Ascending aorta (tissue), 2 donors: ENCODE data around the gene CNRIP1. TPM values are rescaled to one million over a fixed set of nuclear protein-coding genes. Genes with fewer than 3 reads are reported as not detected.

Experiments used
- DNase-seq, 2 donors: peaks; one replicate each; pipeline ENCODE4 v3.0.0-alpha.2; 2019; ENCODE audit warnings: low spot score in 2 of 2
- H3K27ac ChIP-seq, 2 donors: fragments of 200-600 bp; sonication (generic); one replicate each; pipeline ENCODE4 v1.5.1; 2016 to 2017; ENCODE audit warnings: mild to moderate bottlenecking in 1 of 2
- H3K27me3 ChIP-seq: fragments of 200-600 bp; sonication (generic); one replicate; pipeline ENCODE4 v1.5.1; 2017
- H3K36me3 ChIP-seq, 2 donors: fragments of 200-600 bp; sonication (generic); one replicate each; pipeline ENCODE4 v1.5.1; 2016
- H3K4me1 ChIP-seq, 2 donors: fragments of 200-600 bp; sonication (generic); one replicate each; pipeline ENCODE4 v1.5.1; 2016 to 2017; ENCODE audit warnings: mild to moderate bottlenecking in 1 of 2
- H3K4me3 ChIP-seq, 2 donors: fragments of 200-600 bp; sonication (generic); one replicate each; pipeline ENCODE4 v1.5.1; 2016 to 2017; ENCODE audit warnings: mild to moderate bottlenecking in 1 of 2
- H3K9me3 ChIP-seq, 2 donors: fragments of 200-600 bp; sonication (generic); one replicate each; pipeline ENCODE4 v1.5.1; 2016
- CTCF ChIP-seq, 3 experiments: fragments of 200-600 bp in 2 of 3; fragments of 450-650 bp in 1 of 3; sonication (generic) in 2 of 3; IDR thresholded peaks; one replicate each; pipeline ENCODE4 v1.5.1; 2016 to 2019; ENCODE audit warnings: antibody characterized with exemption in 3 of 3, mild to moderate bottlenecking in 1 of 3, moderate library complexity in 1 of 3
- intact Hi-C: fragments of 100-400 bp; cut with DNase I; formaldehyde crosslinking; loops from one replicate; pipeline ENCODE4 v1.15.1; 2023
- total RNA-seq: library from RNA; depleted of rRNA; stranded (reverse); fragments of >200 nt; gene quantifications from one replicate; pipeline ENCODE4 v1.1.0, GENCODE V29; 2016

Gene CNRIP1
- total RNA-seq, 1 donor from 2014 or later, result 37.7 TPM

- no peak for DNase-seq
- no peak for TF ChIP-seq CTCF (IDR thresholded peaks at IDR 0.05)
- Histone ChIP-seq H3K4me3 (no peak overlapping the region), H3K9me3 (no peaks in the 10 kb centered on the region), H3K27ac (no peak overlapping the region), H3K4me1 (no peaks in the 10 kb centered on the region), H3K27me3 (no peaks in the 10 kb centered on the region), H3K36me3 (no peaks in the 10 kb centered on the region)
- intact Hi-C loops, result no loop called here
Observed at GRCh38 chr2:68328901-68329300, 9.2 kb upstream of the CNRIP1 start.

- H3K9me3 ChIP-seq, result no peaks in the 10 kb centered on the region
- peaks cover 0 to 4% of the 10 kb centered on the region in 2 donors for H3K4me1 ChIP-seq
- H3K27ac ChIP-seq, result no peak overlapping the region
- no peak for TF ChIP-seq CTCF (IDR thresholded peaks at IDR 0.05)
- H3K36me3 ChIP-seq, result no peaks in the 10 kb centered on the region
- no peak for DNase-seq
- no peak overlapping the region for H3K4me3 ChIP-seq
- H3K27me3 ChIP-seq, result no peaks in the 10 kb centered on the region
- intact Hi-C loops, result no loop called here
Observed at GRCh38 chr2:68325056-68325455, 5.3 kb upstream of the CNRIP1 start.

GRCh38 chr2:68320118-68320641 lies 431 bp upstream of the CNRIP1 start:
- Histone ChIP-seq H3K4me1 (peaks cover 0 to 7% of the 10 kb centered on the region in 2 donors), H3K4me3 (peak overlapping the region; percentile 68 to 90), H3K36me3 (peaks cover 0 to 11% of the 10 kb centered on the region in 2 donors), H3K27ac (peak overlapping the region; percentile 94 to 95), H3K9me3 (no peaks in the 10 kb centered on the region), H3K27me3 (no peaks in the 10 kb centered on the region)
- intact Hi-C loops, result no loop called here
- peak in 1 of 2 donors; percentile 66 for DNase-seq
- no peak for TF ChIP-seq CTCF (IDR thresholded peaks at IDR 0.05)

- DNase-seq, result peak in 1 of 2 donors; percentile 63
- peak overlapping the region; percentile 94 to 95 for H3K27ac ChIP-seq
- H3K4me3 ChIP-seq, result peak overlapping the region; percentile 68 to 90
Observed at GRCh38 chr2:68318914-68319397, 793 bp downstream of the CNRIP1 start.

More at GRCh38 chr2:68318914-68319397, 793 bp downstream of the CNRIP1 start:
- H3K27me3 ChIP-seq, result no peaks in the 10 kb centered on the region
- H3K9me3 ChIP-seq, result no peaks in the 10 kb centered on the region
- no peak for TF ChIP-seq CTCF (IDR thresholded peaks at IDR 0.05)
- H3K36me3 ChIP-seq, result peaks cover 0 to 17% of the 10 kb centered on the region in 2 donors
- intact Hi-C loops, result loop anchor here (2.0 to 5.0 kb wide), 2 partner anchors 68 to 118 kb away; no protein-coding TSS in a partner anchor
- H3K4me1 ChIP-seq, result peaks cover 0 to 7% of the 10 kb centered on the region in 2 donors
